Measurements from ENCODE around the gene PLCXD1.

The PLCXD1 gene

GRCh38 chrX:331825-332495, 50.8 kb downstream of the PLCXD1 start:
- no peak for TF ChIP-seq BACH2 (CRISPR knock-in tag; IDR thresholded peaks at IDR 0.05; ENCODE audit: borderline replicate concordance)
- no peak for TF ChIP-seq PPARA (CRISPR knock-in tag; IDR thresholded peaks at IDR 0.05; ENCODE audit: borderline replicate concordance)
- TF ChIP-seq ESRRG (CRISPR knock-in tag; IDR thresholded peaks at IDR 0.05), result no peak
- no peak for TF ChIP-seq CSRNP3 (CRISPR knock-in tag; IDR thresholded peaks at IDR 0.05)
- TF ChIP-seq CREB5 (CRISPR knock-in tag; IDR thresholded peaks at IDR 0.05; ENCODE audit: low read depth), result no peak
- TF ChIP-seq POU6F1 (CRISPR knock-in tag; IDR thresholded peaks at IDR 0.05; ENCODE audit: borderline replicate concordance, low read depth), result no peak
- TF ChIP-seq TOX (CRISPR knock-in tag; IDR thresholded peaks at IDR 0.05; ENCODE audit: borderline replicate concordance), result no peak
- no peak for TF ChIP-seq GLIS3 (CRISPR knock-in tag; IDR thresholded peaks at IDR 0.05)
- TF ChIP-seq ZC3H10 (CRISPR knock-in tag; IDR thresholded peaks at IDR 0.05), result no peak
- peak; percentile 2 for ATAC-seq

GRCh38 chrX:332496-332860, 51.3 kb downstream of the PLCXD1 start:
- no peak for TF ChIP-seq CSDC2 (CRISPR knock-in tag; IDR thresholded peaks at IDR 0.05)
- no peak for TF ChIP-seq TOX (CRISPR knock-in tag; IDR thresholded peaks at IDR 0.05; ENCODE audit: borderline replicate concordance)
- no peak for TF ChIP-seq ESRRG (CRISPR knock-in tag; IDR thresholded peaks at IDR 0.05)
- no peak for TF ChIP-seq TSHZ2 (CRISPR knock-in tag; IDR thresholded peaks at IDR 0.05)
- TF ChIP-seq TCF4 (CRISPR knock-in tag; IDR thresholded peaks at IDR 0.05; ENCODE audit: borderline replicate concordance), result no peak
- no peak for ATAC-seq

GRCh38 chrX:332916-333610, 51.9 kb downstream of the PLCXD1 start:
- TF ChIP-seq ZFP30 (CRISPR knock-in tag; IDR thresholded peaks at IDR 0.05) (no peak), PATZ1 (CRISPR knock-in tag; IDR thresholded peaks at IDR 0.05; ENCODE audit: borderline replicate concordance) (no peak), TCF4 (CRISPR knock-in tag; IDR thresholded peaks at IDR 0.05; ENCODE audit: borderline replicate concordance) (no peak), CREB5 (CRISPR knock-in tag; IDR thresholded peaks at IDR 0.05; ENCODE audit: low read depth) (no peak), CSDC2 (CRISPR knock-in tag; IDR thresholded peaks at IDR 0.05) (no peak), SNAI2 (CRISPR knock-in tag; IDR thresholded peaks at IDR 0.05) (no peak), ARNTL (CRISPR knock-in tag; IDR thresholded peaks at IDR 0.05; ENCODE audit: borderline replicate concordance, low read depth) (no peak), ESRRG (CRISPR knock-in tag; IDR thresholded peaks at IDR 0.05) (no peak), POU6F1 (CRISPR knock-in tag; IDR thresholded peaks at IDR 0.05; ENCODE audit: borderline replicate concordance, low read depth) (no peak), ZNF8 (CRISPR knock-in tag; IDR thresholded peaks at IDR 0.05) (no peak), ZC3H10 (CRISPR knock-in tag; IDR thresholded peaks at IDR 0.05) (no peak), TSHZ2 (CRISPR knock-in tag; IDR thresholded peaks at IDR 0.05) (no peak)
- ATAC-seq, result no peak
